ENCODE measurements around the gene AZIN2.
A peak's percentile ranks its signal among the peaks of the same experiment; 100 is the strongest.
"Not testable (repeated sequence)": the region's sequence is repeated elsewhere in the genome, so short reads cannot be mapped to it uniquely, and the experiment has no call there.

The AZIN2 gene
- total RNA-seq: 8.2 to 11.0 (median 9.5) reads per million in 4 donors

GRCh38 chr1:33080885-33081553 is at the start of gene AZIN2:
TSS of gene AZIN2 (plus strand) at chr1:33081153. CDS start at chr1:33082250, 1,097 bp downstream.
- peak; percentile 90 to 99 (median 95) for DNase-seq

GRCh38 chr1:33031506-33031905 is 49.4 kb upstream of the AZIN2 start:
- no peak for DNase-seq

GRCh38 chr1:33032126-33032869 is 48.7 kb upstream of the AZIN2 start:
- DNase-seq: no peak

GRCh38 chr1:33036051-33036525 is 44.9 kb upstream of the AZIN2 start:
- DNase-seq: no peak

GRCh38 chr1:33036526-33037503 is 44.1 kb upstream of the AZIN2 start, which contains the start of gene AK2:
TSS of gene AK2 (minus strand) at chr1:33036883. CDS start at chr1:33036828, 55 bp downstream.
- DNase-seq: peak; percentile 71 to 98 (median 79)

- no peak for DNase-seq
Observed at GRCh38 chr1:33039840-33040239, 41.1 kb upstream of the AZIN2 start.

- no peak for DNase-seq
Observed at GRCh38 chr1:33041026-33041425, 39.9 kb upstream of the AZIN2 start.

GRCh38 chr1:33042831-33043230 is 38.1 kb upstream of the AZIN2 start:
- DNase-seq: no peak

GRCh38 chr1:33043267-33044092 is 37.5 kb upstream of the AZIN2 start:
- no peak for DNase-seq

- DNase-seq: no peak
Observed at GRCh38 chr1:33045246-33045645, 35.7 kb upstream of the AZIN2 start.

- DNase-seq: peak in 1 of 5 donors; percentile 46
Observed at GRCh38 chr1:33045814-33046213, 35.1 kb upstream of the AZIN2 start.

- not testable (repeated sequence) for DNase-seq
Observed at GRCh38 chr1:33046234-33046633, 34.7 kb upstream of the AZIN2 start.

- DNase-seq: no peak
Observed at GRCh38 chr1:33047290-33047689, 33.7 kb upstream of the AZIN2 start.

- DNase-seq: no peak
Observed at GRCh38 chr1:33047839-33048305, 33.1 kb upstream of the AZIN2 start.

GRCh38 chr1:33048426-33048825 is 32.5 kb upstream of the AZIN2 start:
- no peak for DNase-seq

GRCh38 chr1:33049371-33049770 is 31.6 kb upstream of the AZIN2 start:
- no peak for DNase-seq

- no peak for DNase-seq
Observed at GRCh38 chr1:33050221-33051076, 30.5 kb upstream of the AZIN2 start.

GRCh38 chr1:33055210-33056008 is 25.5 kb upstream of the AZIN2 start:
- peak in 1 of 5 donors; percentile 56 for DNase-seq

- no peak for DNase-seq
Observed at GRCh38 chr1:33056426-33056825, 24.5 kb upstream of the AZIN2 start.

- DNase-seq: no peak
Observed at GRCh38 chr1:33057095-33057494, 23.9 kb upstream of the AZIN2 start.

Data from T-helper 1 cell (primary cell).